SU-DHL-6 (cell line): Measurements from ENCODE around the gene KCNK16.

Source experiments
- H2AFZ ChIP-seq: fragments of 200-600 bp; sonication (generic); 2 replicates; pipeline ENCODE4 v1.6.1; 2014; ENCODE audit warnings: low read depth, mild to moderate bottlenecking, moderate library complexity, mixed read lengths, antibody characterized with exemption, low read length; ENCODE audit not compliant: severe bottlenecking
- H3F3A ChIP-seq: fragments of 200-600 bp; shearing (Covaris generic); 2 replicates; pipeline ENCODE4 v1.6.0; 2016; ENCODE audit warnings: antibody characterized with exemption, mild to moderate bottlenecking; ENCODE audit not compliant: insufficient read depth
- H3K27ac ChIP-seq: fragments of 200-600 bp; sonication (generic); 2 replicates; pipeline ENCODE4 v1.5.1; 2016; ENCODE audit warnings: low read depth, mild to moderate bottlenecking, low read length, moderate library complexity, mixed read lengths
- H3K27me3 ChIP-seq: fragments of 200-600 bp; sonication (generic), shearing (Covaris generic); 2 replicates; pipeline ENCODE4 v1.6.0; 2014; ENCODE audit warnings: mild to moderate bottlenecking, low read length
- H3K36me3 ChIP-seq: fragments of 200-600 bp; sonication (generic); 2 replicates; pipeline ENCODE4 v1.6.1; 2014; ENCODE audit warnings: mild to moderate bottlenecking, low read length, mixed read lengths
- H3K4me2 ChIP-seq: fragments of 300-600, 200-600 bp; shearing (Covaris generic), sonication (generic); 2 replicates; pipeline ENCODE4 v1.6.0; 2014; ENCODE audit warnings: low read length, low read depth, mild to moderate bottlenecking; ENCODE audit not compliant: poor library complexity, severe bottlenecking
- H3K4me3 ChIP-seq: fragments of 200-600 bp; sonication (generic); 2 replicates; pipeline ENCODE4 v1.5.1; 2014; ENCODE audit warnings: antibody characterized with exemption, low read length, mild to moderate bottlenecking, mixed read lengths; ENCODE audit not compliant: insufficient read depth, poor library complexity, severe bottlenecking
- H3K79me2 ChIP-seq: fragments of 200-600 bp; sonication (generic); 2 replicates; pipeline ENCODE4 v1.6.1; 2014; ENCODE audit warnings: mild to moderate bottlenecking, low read length, moderate library complexity; ENCODE audit not compliant: insufficient read depth
- H3K9ac ChIP-seq: fragments of 200-600 bp; sonication (generic); 2 replicates; pipeline ENCODE4 v1.7.0; 2014; ENCODE audit warnings: mild to moderate bottlenecking, low read length
- H3K9me2 ChIP-seq: fragments of 200-600 bp; sonication (generic); replicated peaks from 2 replicates; pipeline ENCODE4 v1.6.1; 2014; ENCODE audit warnings: low read length; ENCODE audit not compliant: insufficient read depth
- H3K9me3 ChIP-seq: fragments of 200-600 bp; sonication (generic); 2 replicates; pipeline ENCODE4 v1.6.1; 2014; ENCODE audit warnings: low read length, mixed read lengths; ENCODE audit not compliant: insufficient read depth
- H4K20me1 ChIP-seq: fragments of 200-600 bp; sonication (generic); 2 replicates; pipeline ENCODE4 v1.6.1; 2014; ENCODE audit warnings: low read depth, mild to moderate bottlenecking, antibody characterized with exemption, low read length, moderate library complexity, mixed read lengths
- CTCF ChIP-seq: fragments of 200-600 bp; sonication (generic); IDR thresholded peaks from one replicate; pipeline ENCODE4 v1.5.1; 2017; ENCODE audit warnings: antibody characterized with exemption, mild to moderate bottlenecking, low read length, moderate library complexity; ENCODE audit not compliant: insufficient read depth, poor library complexity, severe bottlenecking
- EZH2phosphoT487 ChIP-seq: fragments of 200-600 bp; sonication (generic), shearing (Covaris generic); conservative IDR thresholded peaks from 2 replicates; pipeline ENCODE4 v1.6.1; 2018; ENCODE audit warnings: mild to moderate bottlenecking, antibody characterized with exemption, low read length, moderate library complexity, mixed read lengths

Gene KCNK16

DNA sequence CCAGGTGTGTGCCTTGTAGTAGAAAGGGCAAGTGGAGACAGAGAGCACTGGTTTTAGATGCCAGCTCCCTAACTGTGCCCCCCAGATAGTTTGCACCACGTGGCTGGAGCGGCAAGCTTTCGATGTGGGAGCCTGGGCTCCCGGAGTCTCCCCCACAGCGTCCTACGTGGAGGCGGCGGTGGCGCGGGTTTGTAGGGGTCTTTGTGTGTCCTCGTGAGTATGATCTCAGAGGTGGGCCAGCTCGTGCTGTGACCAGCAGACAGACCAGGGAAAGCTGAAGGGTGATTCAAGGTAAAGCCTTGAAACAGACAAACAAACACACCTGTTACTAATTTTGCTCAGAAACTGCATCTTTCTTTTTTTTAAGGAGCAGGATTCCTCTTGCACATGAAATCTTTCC, 5.6 kb upstream of the KCNK16 start:
- Histone ChIP-seq H4K20me1 (no peaks in the 10 kb centered on the region), H3K4me2 (no peak overlapping the region), H3F3A (no peaks in the 10 kb centered on the region), H3K79me2 (no peaks in the 10 kb centered on the region), H3K27ac (no peak overlapping the region), H3K9me3 (no peaks in the 10 kb centered on the region), H3K4me3 (no peak overlapping the region), H3K9me2 (no peaks in the 10 kb centered on the region), H3K9ac (no peak overlapping the region), H3K36me3 (no peaks in the 10 kb centered on the region), H2AFZ (no peak overlapping the region), H3K27me3 (0 out of 2 replicates have a peak, but pooled peaks cover 2% of the 10 kb centered on the region)
- TF ChIP-seq EZH2phosphoT487: no peak
- no peak for TF ChIP-seq CTCF

GRCh38 chr6:39327507-39327906, 5.0 kb upstream of the KCNK16 start:
- Histone ChIP-seq H4K20me1 (no peaks in the 10 kb centered on the region), H3K79me2 (no peaks in the 10 kb centered on the region), H3K27me3 (0 out of 2 replicates have a peak, but pooled peaks cover 2% of the 10 kb centered on the region), H3K9me3 (no peaks in the 10 kb centered on the region), H3F3A (no peaks in the 10 kb centered on the region), H3K4me3 (no peak overlapping the region), H3K36me3 (no peaks in the 10 kb centered on the region), H3K27ac (no peak overlapping the region), H3K9me2 (no peaks in the 10 kb centered on the region), H2AFZ (no peak overlapping the region), H3K9ac (no peak overlapping the region), H3K4me2 (no peak overlapping the region)
- no peak for TF ChIP-seq EZH2phosphoT487
- TF ChIP-seq CTCF: no peak

DNA sequence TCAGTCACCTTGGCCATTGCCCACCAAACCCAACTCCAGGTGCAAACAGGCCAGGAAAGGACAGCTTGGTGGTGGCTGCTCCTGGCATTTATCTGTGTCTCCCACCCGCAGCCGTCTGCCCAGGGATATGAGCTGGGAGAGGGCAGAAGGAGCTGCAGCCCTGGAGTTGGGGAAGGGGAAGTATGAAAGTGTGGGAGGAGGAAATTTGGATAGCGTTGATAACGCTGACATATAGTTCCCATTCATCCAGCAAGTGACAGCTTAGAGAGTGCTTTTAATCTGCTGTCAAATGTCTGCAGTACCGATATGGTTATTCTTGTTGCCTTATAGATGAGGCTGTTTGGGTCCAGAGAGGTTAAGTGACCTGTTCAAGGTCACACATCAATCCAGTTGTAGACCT, 741 bp downstream of the KCNK16 start:
- Histone ChIP-seq H3K79me2 (no peaks in the 10 kb centered on the region), H3K27me3 (no peaks in the 10 kb centered on the region), H3K36me3 (no peaks in the 10 kb centered on the region), H3K9me3 (no peaks in the 10 kb centered on the region), H3K9ac (no peak overlapping the region), H3F3A (no peaks in the 10 kb centered on the region), H3K4me3 (no peak overlapping the region), H3K4me2 (no peak overlapping the region), H2AFZ (no peak overlapping the region), H4K20me1 (no peaks in the 10 kb centered on the region), H3K9me2 (no peaks in the 10 kb centered on the region), H3K27ac (no peak overlapping the region)
- no peak for TF ChIP-seq EZH2phosphoT487
- no peak for TF ChIP-seq CTCF
